Hematopoietic multipotent progenitor cell treated with erythropoietin and hydrocortisone succinate and interleukin-3 and kit ligand, for 6 days (in vitro differentiated cells): ENCODE data around the gene KANK4.

Source experiments
- DNase-seq: peaks from one replicate; pipeline ENCODE4 v3.0.0-alpha.2; 2015

The KANK4 gene

DNA sequence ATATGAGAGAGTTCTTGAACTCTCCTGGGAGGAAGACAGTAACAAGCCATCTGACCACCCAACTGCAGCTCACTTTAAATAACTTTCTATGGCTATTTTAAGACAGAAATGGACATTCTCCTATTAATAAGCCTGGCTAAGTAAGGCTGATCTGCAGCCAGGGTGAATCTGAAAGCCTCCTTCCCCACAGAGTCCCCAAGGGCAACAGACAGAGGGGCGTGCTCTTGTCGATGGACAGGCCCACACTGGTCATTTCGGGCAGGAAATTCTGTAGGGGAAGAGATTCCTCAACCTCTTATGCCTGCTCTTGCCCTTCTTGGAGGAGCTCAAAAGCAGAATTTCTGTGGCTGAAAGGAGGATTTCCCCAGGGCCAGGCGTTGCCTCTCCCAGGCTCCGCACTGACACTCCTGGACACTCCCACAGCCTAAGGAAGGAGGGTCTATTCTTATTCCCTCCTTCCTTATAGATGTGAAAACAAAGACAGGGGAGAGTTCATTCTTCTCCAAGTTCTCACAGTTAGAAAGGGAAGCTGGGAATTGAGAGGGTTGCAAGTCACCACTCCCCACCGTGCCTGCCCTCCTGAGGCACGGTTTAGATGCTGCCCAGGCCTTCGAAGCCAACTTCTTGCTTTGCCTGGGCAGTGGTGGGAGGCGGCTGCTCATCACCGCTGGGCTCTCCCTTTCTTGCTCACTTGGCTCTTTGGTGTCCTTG lies 17.9 kb upstream of the KANK4 start:
- DNase-seq: no peak

DNA sequence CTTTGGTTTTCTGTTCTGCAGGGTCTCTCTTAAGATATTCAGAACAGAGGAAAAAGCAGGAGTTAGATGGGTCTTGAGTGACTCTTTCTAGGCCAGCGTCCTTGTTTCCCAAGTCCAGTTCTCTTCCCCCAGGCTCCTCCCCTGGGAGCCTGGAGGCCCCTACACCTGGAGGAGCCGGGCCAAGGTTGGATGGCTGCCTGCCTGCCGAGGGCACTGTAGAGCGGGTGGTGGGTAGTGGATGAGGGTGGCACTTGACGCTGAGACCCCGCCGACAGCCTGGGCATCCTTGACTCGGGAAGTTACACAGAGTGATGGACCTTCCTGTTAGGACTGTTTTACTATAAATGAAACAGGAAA lies 17.4 kb upstream of the KANK4 start:
- DNase-seq: no peak

GRCh38 chr1:62335656-62336055 lies 16.4 kb upstream of the KANK4 start:
- DNase-seq: peak; percentile 29

- DNase-seq: no peak
These were observed 15.3 kb upstream of the KANK4 start for GRCh38 chr1:62334434-62334985.

DNA sequence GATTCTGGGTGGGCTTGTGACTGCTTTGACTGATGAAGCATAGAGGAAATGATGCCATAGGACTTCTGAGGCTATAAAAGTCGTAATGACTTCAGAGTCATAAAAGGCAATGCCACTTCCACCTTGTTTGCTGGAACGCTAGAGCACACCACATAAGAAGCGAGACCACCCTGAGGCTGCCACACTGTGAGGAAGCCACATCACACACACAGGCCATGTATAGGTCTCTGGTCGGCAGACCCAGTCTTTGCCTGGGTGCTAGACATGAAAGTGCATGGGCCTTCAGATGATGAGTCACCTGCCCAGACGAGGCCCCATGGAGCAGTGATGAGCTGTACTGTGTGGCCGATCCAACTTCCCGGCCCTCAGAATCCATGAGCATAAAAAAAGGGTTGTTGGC lies 14.2 kb upstream of the KANK4 start:
- DNase-seq: no peak

DNA sequence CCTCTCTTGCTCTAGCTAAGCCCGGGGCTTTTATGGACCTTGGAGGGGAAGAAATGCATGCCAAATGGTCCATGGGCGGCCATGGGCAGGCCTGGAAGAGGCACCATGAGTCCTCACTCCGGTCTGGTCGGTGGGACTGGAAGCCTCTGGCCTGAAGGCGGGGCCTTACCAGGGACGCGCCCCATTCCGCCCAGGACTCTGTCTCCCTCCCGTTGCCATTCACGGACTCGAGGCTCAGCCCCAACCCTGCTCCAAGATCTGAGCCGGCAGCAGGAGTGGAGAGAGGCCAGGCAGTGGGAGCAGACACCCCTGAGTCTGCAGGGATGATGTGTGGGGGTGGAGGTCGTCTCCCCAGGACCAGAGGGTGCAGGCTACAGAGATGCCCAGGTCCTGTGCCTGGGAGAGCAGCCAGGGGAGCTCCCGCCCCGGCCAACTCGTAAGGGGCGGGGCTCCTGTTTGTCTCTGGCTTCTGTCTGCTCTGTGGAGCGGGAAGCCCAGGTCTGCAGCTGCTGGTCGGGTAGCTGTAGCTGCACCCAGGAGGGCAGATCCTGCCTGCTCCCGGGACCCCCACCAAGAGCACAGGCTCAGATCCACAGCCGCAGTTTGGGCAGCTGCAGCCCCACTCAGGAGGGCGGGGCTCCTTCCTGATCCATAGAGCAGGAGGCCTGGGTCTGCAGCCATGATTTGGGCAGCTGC lies 8.3 kb upstream of the KANK4 start:
- DNase-seq: no peak

DNA sequence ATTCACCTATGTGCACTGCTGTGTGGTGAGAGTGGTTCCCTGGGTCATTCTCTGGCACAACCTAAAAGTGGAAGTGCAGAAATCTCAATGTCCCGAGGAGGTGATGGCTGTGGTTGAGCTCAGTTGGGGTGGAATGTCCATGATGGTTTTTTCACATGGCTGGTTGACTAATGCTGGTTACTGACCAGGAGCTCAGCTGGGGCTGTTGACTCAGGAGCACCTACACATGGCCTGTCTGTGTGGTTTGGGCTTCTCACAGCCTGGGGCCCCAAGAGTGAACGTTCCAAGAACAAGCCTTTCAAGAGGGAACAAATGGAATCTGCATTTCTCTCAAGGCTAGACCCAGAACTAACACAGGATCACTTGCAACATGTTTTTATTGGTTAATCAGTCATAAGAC lies 6.4 kb upstream of the KANK4 start:
- no peak for DNase-seq

- DNase-seq: no peak
These were observed 5.8 kb upstream of the KANK4 start for GRCh38 chr1:62325081-62325480.

- no peak for DNase-seq
These were observed 2.2 kb upstream of the KANK4 start for GRCh38 chr1:62321446-62321845.

- no peak for DNase-seq
These were observed 896 bp downstream of the KANK4 start for GRCh38 chr1:62318320-62318755.

- DNase-seq: no peak
These were observed 2.0 kb downstream of the KANK4 start for GRCh38 chr1:62317021-62317768.

DNA sequence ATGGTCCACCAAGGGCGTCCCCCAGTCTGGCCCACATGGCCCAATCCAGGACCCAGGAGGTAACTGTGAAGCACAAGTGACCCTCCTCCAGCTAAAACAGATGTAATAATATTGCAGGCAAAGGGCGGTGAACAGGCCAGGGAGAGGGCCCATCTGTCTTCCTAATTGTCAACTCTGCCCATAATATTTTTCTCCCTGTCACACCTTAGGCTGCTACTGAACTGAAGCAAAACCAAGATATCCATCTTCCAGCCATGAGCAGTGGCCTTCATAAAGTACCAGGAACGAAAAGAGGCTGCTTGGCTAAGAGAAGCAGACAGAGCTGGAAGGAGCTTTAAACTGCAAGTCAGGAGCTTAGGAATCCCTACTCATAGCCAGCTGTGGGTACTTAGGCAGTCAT lies 3.1 kb downstream of the KANK4 start:
- DNase-seq: no peak

DNA sequence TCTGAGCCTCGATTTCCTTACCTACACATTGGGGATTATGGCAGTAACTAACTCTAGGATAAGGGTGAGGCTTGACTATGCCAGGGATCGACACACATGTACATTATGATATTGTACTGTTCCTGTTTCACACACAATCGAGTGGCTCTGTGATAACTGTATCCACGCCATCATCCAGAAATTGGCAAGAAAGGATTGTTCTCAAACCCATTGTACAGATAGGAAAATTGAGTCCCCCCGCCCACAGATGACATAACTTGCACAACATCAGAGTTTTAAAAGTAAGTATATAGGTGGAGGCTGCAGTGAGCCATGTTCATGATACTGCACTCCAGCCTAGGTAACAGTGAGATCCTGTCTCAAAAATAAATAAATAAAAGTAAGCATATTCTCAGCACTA lies 3.8 kb downstream of the KANK4 start:
- DNase-seq: no peak

- no peak for DNase-seq
These were observed 4.5 kb downstream of the KANK4 start for GRCh38 chr1:62314454-62315350.

DNA sequence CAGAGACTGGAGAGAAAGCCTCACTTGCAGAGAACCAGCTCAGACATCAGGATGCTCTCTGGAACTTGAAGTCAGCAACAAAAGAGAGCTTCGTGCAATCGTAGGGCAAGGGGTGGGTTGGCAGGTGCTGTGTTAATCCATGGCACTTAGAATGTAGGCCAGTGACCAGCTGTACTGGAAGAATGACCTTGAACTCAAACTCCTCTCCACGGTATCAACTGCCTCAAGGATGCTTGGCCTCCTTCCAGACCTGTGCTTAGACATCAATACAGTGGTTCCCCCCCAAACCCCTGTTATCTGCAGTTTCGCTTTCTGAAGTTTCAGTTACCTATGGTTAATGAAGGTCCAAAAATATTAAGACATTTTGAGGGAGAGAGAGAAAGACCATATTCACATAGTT lies 6.5 kb downstream of the KANK4 start:
- no peak for DNase-seq

DNA sequence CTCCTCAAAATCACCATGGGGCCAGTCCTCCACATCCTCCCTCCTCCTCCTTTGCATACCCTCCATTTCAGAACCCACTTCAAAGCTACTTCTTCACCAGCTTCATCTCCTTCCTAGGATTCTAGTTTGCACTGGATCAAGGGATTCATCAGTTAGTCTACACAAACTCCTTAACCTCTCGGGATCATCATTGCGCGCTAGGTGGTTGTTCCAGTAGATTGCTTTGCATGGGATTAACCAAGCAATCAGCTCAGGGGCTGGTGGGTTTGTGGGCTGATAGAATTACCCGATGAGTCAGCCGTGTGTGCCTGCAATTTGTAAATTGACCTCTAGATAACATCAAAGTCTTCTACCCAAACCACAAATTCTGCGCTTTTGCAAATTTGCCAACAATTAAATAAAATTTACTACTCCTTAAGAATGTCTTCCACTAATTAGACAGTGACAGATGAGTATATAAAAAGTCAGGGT lies 7.7 kb downstream of the KANK4 start:
- DNase-seq: no peak

GRCh38 chr1:62309906-62310305 lies 9.3 kb downstream of the KANK4 start:
- DNase-seq: no peak

DNA sequence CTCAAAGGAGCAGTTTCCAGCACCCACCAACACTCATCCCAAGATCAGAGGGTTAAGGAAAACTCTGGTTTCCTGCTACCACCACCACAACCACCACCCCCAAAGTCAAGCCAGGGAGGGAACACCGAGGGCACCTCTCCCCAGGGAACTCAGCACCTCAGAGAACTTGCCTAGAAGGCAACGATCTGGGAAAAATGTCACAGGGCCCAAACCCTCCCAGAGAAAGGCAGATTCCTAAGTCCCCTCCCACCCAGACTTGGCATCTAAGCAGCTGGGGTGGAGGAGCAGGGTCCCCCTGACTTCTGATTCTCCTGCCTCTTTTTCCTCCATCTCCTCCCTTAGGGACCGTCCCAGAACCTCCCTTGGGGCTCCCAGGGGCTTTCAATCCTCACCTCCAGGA lies 10.6 kb downstream of the KANK4 start:
- no peak for DNase-seq

DNA sequence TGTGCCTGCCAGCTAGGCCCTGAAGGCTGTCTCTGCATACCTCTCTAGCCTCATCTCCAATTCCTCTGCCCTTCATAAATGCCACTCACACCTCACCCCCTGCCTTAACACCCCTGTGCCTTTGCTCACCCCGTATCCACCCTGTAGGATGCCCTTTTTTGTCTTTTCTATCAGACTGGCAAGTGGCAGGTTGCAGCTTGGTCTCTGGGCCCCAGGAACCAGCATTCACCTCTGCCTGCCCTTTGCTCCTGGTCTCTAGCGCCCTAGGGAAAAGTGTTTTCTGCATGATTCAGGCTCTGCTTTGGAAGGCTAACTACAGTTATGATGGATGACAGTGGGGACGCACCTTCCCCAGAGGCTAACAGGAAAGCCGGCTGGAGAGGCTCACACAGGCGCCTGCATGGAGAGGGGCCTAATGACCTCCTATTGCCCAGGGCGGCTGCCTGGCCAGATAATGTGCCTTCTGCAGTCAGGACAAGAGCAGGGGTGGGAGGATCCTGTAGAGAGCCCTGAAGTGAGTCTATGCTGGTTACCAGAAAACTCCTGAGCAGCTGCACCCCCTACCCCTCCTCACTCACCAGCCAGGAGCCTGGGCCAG lies 11.2 kb downstream of the KANK4 start:
- DNase-seq: no peak

DNA sequence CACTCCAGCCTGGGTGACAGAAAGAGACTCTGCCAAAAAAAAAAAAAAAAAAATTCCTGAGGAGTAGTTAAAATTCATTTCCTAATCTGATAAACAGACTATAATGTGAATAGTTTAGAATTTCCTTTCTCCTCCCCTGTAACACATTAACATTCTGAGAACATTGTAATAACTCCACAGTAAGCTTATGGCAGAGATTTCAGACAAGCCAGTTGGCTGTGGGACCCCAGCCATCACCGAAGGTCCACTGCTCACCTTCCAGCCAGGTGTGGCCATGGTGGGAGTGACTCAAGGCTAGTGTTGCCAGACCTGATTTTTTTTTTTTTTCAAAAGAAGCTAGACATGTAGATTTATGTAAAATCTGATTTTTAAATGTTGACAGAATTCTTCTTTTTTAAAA lies 11.8 kb downstream of the KANK4 start:
- DNase-seq: no peak

DNA sequence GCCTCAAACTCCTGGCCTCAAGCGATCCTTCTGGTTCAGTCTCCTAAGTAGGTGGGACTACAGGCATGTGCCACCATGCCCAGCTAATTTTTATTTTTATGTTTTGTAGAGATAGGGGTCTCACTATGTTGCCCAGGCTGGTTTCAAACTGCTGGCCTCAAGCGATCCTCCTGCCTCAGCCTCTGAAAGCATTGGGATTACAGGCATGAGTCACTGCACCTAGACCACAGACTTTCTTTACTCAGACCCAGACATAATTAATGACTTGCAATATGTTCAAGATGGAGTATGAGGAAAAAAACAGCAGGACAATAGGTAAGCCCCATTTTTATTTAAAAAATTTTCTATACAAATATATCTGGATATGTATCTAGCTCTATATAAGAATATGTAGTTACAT lies 13.2 kb downstream of the KANK4 start:
- no peak for DNase-seq

- DNase-seq: no peak
These were observed 14.3 kb downstream of the KANK4 start for GRCh38 chr1:62304975-62305374.
